Hematopoietic multipotent progenitor cell treated with erythropoietin and hydrocortisone succinate and interleukin-3 and kit ligand, for 8 days (in vitro differentiated cells): Measurements from ENCODE around the gene GJC1.
"Not testable (repeated sequence)": the region's sequence is repeated elsewhere in the genome, so short reads cannot be mapped to it uniquely, and the experiment has no call there.

Experiments
- DNase-seq: peaks from one replicate; pipeline ENCODE4 v3.0.0-alpha.2; 2015

The GJC1 gene

GRCh38 chr17:44758414-44759085 lies 71.5 kb downstream of the GJC1 start, which contains the start of gene ADAM11:
Gene ADAM11, plus strand, starts transcription at chr17:44758988. Its CDS starts 212 bp downstream, at chr17:44759200.
- no peak for DNase-seq

- DNase-seq = no peak
Observed at GRCh38 chr17:44757918-44758413, 72.1 kb downstream of the GJC1 start.

DNA sequence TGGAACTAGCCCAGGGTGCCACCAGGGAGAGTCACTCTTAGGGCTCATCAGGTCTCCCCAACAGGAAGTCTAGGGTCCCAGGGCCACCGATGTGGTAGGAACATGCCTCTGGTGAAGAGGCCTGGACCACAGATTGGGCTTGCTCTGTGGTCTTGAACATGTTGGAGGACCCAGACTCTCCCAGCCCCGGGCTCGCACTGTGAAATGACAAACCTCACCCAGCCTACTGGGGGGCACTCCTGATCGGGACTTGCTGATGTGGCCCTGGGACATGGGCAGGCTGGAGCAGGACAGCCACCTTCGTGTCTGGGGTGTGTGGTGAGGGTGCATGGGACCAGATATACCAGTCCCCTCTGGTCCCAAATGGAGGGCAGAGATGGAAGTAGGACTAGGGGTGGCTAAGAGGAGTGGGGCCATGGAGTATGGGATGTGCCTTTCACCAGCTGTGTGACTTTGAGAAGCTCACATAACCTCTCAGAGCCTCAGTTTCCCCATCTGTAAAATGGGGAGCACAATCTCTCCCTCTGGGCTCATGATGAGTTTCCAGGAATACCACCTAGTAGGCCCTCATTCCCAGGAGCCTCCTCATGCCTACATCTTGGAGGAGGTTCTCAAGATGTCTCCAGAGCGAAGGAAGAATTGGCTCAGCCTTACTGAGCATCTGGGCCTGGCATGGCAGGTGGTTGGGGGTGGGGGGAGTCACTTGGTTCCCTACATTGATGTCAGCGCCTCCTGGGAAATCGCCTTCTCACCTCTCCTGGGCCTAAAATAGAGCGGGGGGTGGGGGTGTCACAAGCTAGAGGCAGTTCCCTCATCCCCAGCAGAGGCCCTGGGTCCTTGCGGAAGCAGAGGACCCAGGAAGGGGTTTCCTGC lies 72.8 kb downstream of the GJC1 start:
- DNase-seq = no peak

DNA sequence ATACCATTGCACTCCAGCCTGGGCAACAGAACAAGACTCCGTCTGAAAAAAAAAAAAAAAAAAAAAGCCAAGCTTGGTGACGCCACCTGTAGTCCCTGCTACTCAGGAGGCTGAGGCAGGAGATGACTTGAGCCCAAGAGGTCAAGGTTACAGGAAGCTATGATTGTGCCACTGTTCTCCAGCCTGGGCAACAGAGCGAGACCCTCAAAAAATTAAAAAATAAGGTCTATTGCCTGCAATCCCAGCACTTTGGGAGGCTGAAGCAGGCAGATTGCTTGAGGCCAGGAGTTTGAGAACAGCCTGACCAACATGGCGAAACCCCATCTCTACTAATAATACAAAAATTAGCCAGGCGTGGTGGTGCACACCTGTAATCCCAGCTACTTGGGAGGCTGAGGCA lies 74.9 kb downstream of the GJC1 start:
- DNase-seq = not testable (repeated sequence)

DNA sequence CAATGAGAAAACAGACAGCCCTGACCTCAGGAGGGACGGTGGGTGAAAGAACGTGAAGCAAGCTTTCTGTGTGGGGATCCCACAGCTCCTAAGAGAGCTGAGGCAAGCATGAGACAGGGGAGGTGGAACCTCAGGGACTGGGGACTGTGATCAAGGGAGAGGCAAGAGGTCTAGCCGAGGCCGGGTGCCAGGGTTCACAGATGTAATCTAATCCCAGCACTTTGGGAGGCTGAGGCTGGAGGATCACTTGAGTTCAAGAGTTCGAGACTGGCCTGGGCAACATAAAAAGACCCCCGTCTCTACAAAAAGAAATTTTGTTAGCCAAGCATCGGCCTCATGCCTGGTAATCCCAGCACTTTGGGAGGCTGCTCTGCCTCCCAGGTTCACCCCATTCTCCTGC lies 75.8 kb downstream of the GJC1 start:
- DNase-seq = no peak

DNA sequence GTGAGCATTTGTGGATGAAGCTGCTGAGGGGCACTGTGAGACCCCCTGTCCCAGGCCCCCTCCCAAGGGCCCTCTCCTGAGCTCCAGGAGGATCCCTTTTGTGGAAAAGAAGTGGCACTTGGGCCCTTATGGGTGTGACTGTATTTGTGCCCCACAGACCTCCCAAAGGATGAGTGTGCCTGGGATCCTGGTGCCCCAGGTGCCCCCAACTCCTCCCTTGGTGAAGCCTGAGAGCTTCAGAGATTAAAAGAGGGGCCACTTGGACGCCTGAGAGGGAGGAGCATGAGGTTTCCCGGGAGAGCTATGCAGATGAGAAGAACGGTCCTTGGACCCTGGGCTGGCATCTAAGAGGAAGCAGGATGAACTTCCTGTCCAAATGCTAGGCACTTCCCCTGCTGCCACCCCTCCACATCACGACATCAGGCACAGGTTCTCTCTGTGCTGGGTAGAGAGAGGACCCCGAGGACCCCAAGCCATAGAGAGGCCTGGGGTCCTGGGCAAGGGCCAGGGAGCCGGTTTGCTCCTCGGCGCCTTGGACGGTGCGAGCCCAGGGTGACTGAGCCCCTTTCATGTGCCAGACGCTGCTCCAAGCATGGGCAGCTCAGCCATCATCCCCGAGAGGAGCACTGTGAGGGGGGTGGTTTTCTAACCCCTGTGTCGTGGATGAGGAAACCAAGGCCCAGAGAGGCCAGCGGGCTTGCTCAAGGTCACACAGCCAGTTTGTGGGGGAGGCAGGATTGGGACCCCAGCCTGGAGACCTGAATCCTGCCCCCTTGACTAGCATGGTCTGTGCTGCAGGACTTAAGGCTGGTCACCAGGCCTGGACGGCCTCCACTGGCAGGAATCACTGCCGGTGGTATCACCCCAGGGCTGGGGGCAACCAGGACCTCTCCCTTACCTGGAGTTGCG lies 76.9 kb downstream of the GJC1 start:
- DNase-seq = no peak

- DNase-seq = no peak
Observed at GRCh38 chr17:44751806-44752205, 78.3 kb downstream of the GJC1 start.

- DNase-seq = no peak
Observed at GRCh38 chr17:44751331-44751730, 78.8 kb downstream of the GJC1 start.

DNA sequence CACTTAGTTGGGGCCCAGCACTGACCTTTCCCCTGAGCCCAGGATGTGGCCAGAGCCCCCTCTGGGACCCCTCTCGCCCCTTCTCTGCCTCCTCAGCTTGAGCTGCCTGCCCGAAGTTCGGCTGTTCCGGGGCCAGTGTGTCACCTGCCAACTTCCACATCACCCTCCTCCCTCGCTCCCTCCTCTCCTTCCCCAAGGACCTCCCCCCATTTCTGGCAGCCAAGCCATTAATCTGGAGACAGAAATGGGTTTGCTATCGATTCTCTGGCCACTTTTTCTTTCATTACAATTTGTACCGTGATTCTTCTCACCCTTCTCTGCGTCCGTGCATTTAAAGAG lies 80.1 kb downstream of the GJC1 start:
- no peak for DNase-seq

GRCh38 chr17:44749076-44749979 lies 80.8 kb downstream of the GJC1 start:
- DNase-seq = no peak
